ENCODE data around the gene CACNG4. TPM values are rescaled to one million over a fixed set of nuclear protein-coding genes. Genes with fewer than 3 reads are reported as not detected.

The CACNG4 gene
- total RNA-seq, 1 donor from 2014 or later: not detected

DNA sequence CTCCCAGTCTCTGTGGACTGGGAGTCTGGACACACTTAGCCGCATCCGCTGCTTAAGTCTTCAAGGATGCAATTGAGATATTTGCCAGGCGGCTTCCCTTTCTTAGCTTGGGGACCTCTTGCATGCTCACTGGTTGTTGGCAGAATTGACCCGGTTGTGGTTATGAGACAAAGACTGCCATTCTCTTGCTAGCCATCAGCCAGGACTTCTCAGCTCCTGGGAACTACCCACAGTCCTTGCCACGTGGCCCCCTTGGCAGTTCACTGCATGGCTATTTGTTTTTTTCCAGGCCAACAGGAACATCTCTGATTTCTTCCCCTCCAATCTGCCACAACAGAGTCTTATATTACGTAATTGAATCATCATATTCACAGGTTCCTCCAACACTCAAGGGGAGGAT, 25.5 kb downstream of the CACNG4 start:
- FAIRE-seq (no peak), DNase-seq (ENCODE audit: low read depth) (no peak)
- H3K27me3 ChIP-seq (ENCODE audit: control insufficient read depth, insufficient read depth, low read length): no peaks in the 10 kb centered on the region
- TF ChIP-seq, protein P1, sequence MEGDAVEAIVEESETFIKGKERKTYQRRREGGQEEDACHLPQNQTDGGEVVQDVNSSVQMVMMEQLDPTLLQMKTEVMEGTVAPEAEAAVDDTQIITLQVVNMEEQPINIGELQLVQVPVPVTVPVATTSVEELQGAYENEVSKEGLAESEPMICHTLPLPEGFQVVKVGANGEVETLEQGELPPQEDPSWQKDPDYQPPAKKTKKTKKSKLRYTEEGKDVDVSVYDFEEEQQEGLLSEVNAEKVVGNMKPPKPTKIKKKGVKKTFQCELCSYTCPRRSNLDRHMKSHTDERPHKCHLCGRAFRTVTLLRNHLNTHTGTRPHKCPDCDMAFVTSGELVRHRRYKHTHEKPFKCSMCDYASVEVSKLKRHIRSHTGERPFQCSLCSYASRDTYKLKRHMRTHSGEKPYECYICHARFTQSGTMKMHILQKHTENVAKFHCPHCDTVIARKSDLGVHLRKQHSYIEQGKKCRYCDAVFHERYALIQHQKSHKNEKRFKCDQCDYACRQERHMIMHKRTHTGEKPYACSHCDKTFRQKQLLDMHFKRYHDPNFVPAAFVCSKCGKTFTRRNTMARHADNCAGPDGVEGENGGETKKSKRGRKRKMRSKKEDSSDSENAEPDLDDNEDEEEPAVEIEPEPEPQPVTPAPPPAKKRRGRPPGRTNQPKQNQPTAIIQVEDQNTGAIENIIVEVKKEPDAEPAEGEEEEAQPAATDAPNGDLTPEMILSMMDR (IDR thresholded peaks at IDR 0.05; ENCODE audit: insufficient read depth, low read length, severe bottlenecking): no peak
- no peak overlapping the region for H3K4me3 ChIP-seq (ENCODE audit: low read depth, low read length)
- H3K36me3 ChIP-seq (ENCODE audit: control insufficient read depth, insufficient read depth, low read length): no peaks in the 10 kb centered on the region

DNA sequence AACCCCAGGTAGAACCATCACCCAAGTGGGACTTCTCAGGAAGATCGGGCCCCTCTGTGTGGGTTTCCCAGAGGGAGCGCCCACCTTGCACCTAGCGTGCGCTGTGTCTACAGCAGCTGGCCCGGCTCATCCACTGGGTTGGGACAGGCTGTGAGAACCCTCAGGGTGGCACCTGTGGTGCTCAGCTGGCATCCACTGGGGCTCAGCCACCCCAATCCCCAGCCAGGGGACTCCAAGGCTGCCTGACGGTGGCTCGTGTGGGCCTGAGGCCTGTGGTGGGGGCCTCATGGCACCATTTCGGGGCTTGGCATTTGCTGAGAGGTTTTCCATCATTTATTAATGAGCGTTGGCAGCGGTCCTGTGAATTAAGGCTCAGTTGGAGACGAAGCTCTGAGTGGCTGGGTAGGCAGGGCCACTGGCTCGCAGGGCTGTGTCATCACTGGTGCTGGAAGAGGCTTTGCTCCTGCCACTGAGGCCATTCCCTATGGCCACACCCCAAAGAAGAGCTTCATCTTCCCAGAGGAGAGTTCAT, 28.5 kb downstream of the CACNG4 start:
- FAIRE-seq: no peak
- TF ChIP-seq, protein P1 (IDR thresholded peaks at IDR 0.05; ENCODE audit: insufficient read depth, low read length, severe bottlenecking): no peak
- no peak for DNase-seq (ENCODE audit: low read depth)
- no peak overlapping the region for H3K4me3 ChIP-seq (ENCODE audit: low read depth, low read length)
- H3K27me3 ChIP-seq (ENCODE audit: control insufficient read depth, insufficient read depth, low read length): no peaks in the 10 kb centered on the region
- no peaks in the 10 kb centered on the region for H3K36me3 ChIP-seq (ENCODE audit: control insufficient read depth, insufficient read depth, low read length)

- FAIRE-seq (no peak), DNase-seq (ENCODE audit: low read depth) (no peak)
- TF ChIP-seq, protein P1 (IDR thresholded peaks at IDR 0.05; ENCODE audit: insufficient read depth, low read length, severe bottlenecking): no peak
These were observed 29.9 kb downstream of the CACNG4 start for GRCh38 chr17:66994361-66994760.

DNA sequence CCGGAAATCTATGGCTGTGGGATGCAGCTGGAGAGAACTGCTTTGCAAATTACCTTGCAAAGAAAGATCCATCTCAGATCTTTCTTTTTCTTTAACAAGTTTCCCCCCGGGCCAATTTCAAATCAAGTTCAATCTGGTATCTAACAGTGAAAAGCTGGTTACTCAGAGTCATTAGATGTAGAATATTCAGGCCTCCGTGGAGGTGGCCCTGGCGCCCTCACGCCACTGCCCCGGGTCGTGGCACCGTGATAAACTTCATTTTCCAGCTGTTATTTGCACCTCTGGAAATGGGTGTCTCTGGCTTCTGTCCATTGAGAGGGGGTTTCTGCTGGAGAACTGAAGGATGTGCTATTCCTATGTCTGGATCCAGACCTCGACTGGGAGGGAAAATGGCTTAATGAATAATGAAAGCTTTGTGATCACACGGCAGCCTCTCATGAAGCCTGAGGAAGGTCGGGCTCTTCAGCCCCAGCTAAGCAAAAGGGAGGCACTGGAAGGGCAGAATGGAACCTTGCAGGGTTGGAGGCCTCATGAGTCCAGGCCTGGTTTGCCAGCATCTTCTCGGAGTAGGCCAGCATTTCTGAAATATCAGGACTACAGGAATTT, 30.5 kb downstream of the CACNG4 start:
- TF ChIP-seq, protein P1 (IDR thresholded peaks at IDR 0.05; ENCODE audit: insufficient read depth, low read length, severe bottlenecking): no peak
- FAIRE-seq (no peak), DNase-seq (ENCODE audit: low read depth) (no peak)
- no peak overlapping the region for H3K4me3 ChIP-seq (ENCODE audit: low read depth, low read length)
- no peaks in the 10 kb centered on the region for H3K27me3 ChIP-seq (ENCODE audit: control insufficient read depth, insufficient read depth, low read length)
- H3K36me3 ChIP-seq (ENCODE audit: control insufficient read depth, insufficient read depth, low read length): no peaks in the 10 kb centered on the region

More at GRCh38 chr17:66994361-66994760, 29.9 kb downstream of the CACNG4 start:
- no peaks in the 10 kb centered on the region for H3K36me3 ChIP-seq (ENCODE audit: control insufficient read depth, insufficient read depth, low read length)
- no peaks in the 10 kb centered on the region for H3K27me3 ChIP-seq (ENCODE audit: control insufficient read depth, insufficient read depth, low read length)
- H3K4me3 ChIP-seq (ENCODE audit: low read depth, low read length): no peak overlapping the region

GRCh38 chr17:66995944-66996343, 31.4 kb downstream of the CACNG4 start:
- no peaks in the 10 kb centered on the region for H3K36me3 ChIP-seq (ENCODE audit: control insufficient read depth, insufficient read depth, low read length)
- DNase-seq (ENCODE audit: low read depth) (no peak), FAIRE-seq (no peak)
- H3K27me3 ChIP-seq (ENCODE audit: control insufficient read depth, insufficient read depth, low read length): no peaks in the 10 kb centered on the region
- H3K4me3 ChIP-seq (ENCODE audit: low read depth, low read length): no peak overlapping the region
- TF ChIP-seq, protein P1 (IDR thresholded peaks at IDR 0.05; ENCODE audit: insufficient read depth, low read length, severe bottlenecking): no peak

DNA sequence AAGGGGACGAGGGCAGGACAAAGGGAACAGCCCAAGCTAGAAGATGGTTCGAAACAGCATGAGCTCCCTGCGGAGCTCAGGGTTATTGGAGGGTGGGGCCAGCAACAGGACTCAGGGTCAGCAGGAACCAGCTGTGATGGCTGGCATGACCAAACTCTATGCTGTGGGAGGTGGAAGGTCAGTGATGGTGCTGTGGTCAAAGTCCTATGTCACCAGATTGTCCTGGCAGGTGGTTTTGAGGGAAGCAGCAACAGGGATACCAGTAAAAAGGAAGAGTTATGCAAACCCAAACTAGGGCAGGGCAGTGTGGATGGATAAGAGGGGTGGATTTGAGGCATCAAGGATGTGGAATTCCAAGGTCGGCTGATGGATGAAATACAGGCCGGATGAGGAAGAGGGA, 32.4 kb downstream of the CACNG4 start:
- no peaks in the 10 kb centered on the region for H3K36me3 ChIP-seq (ENCODE audit: control insufficient read depth, insufficient read depth, low read length)
- H3K27me3 ChIP-seq (ENCODE audit: control insufficient read depth, insufficient read depth, low read length): no peaks in the 10 kb centered on the region
- TF ChIP-seq, protein P1 (IDR thresholded peaks at IDR 0.05; ENCODE audit: insufficient read depth, low read length, severe bottlenecking): no peak
- H3K4me3 ChIP-seq (ENCODE audit: low read depth, low read length): no peak overlapping the region
- FAIRE-seq (no peak), DNase-seq (ENCODE audit: low read depth) (no peak)
